GM18858 (cell line): Measurements from ENCODE around the gene BCL2L12.

ENCODE experiments used
- ATAC-seq: cut with Tn5 transposase; IDR thresholded peaks from one replicate; pipeline ENCODE4 v1.9.1; 2021; ENCODE audit not compliant: unreplicated experiment

The BCL2L12 gene

GRCh38 chr19:49684251-49684982 is 18.7 kb downstream of the BCL2L12 start:
- ATAC-seq: no peak

- ATAC-seq: no peak
Measured at GRCh38 chr19:49684983-49685553, 19.3 kb downstream of the BCL2L12 start.

- ATAC-seq: no peak
Measured at GRCh38 chr19:49685845-49686332, 20.2 kb downstream of the BCL2L12 start.

- ATAC-seq: no peak
Measured at GRCh38 chr19:49686503-49687088, 20.9 kb downstream of the BCL2L12 start.

- no peak for ATAC-seq
Measured at GRCh38 chr19:49687150-49687549, 21.4 kb downstream of the BCL2L12 start.

GRCh38 chr19:49687566-49688316 is 22.0 kb downstream of the BCL2L12 start:
- no peak for ATAC-seq

- no peak for ATAC-seq
Measured at GRCh38 chr19:49688531-49689132, 22.9 kb downstream of the BCL2L12 start.

GRCh38 chr19:49689133-49690078 is 23.7 kb downstream of the BCL2L12 start, which contains the start of gene ADM5:
TSS of gene ADM5 (plus strand) at chr19:49689594. CDS start at chr19:49689838, 244 bp downstream.
- ATAC-seq: no peak

GRCh38 chr19:49690079-49690655 is 24.4 kb downstream of the BCL2L12 start:
- ATAC-seq: no peak

- ATAC-seq: no peak
Measured at GRCh38 chr19:49690656-49691242, 25.0 kb downstream of the BCL2L12 start, which contains the start of gene CPT1C. TSS of gene CPT1C (plus strand) at chr19:49691116. CDS start at chr19:49692253, 1,137 bp downstream.

- ATAC-seq: no peak
Measured at GRCh38 chr19:49691243-49692146, 25.8 kb downstream of the BCL2L12 start.

- ATAC-seq: no peak
Measured at GRCh38 chr19:49692147-49692506, 26.4 kb downstream of the BCL2L12 start.

- ATAC-seq: no peak
Measured at GRCh38 chr19:49696115-49696514, 30.4 kb downstream of the BCL2L12 start.

GRCh38 chr19:49696865-49697264 is 31.1 kb downstream of the BCL2L12 start:
- ATAC-seq: no peak

GRCh38 chr19:49699364-49699763 is 33.6 kb downstream of the BCL2L12 start:
- no peak for ATAC-seq

- no peak for ATAC-seq
Measured at GRCh38 chr19:49700563-49700962, 34.8 kb downstream of the BCL2L12 start.

GRCh38 chr19:49701271-49701786 is 35.6 kb downstream of the BCL2L12 start:
- no peak for ATAC-seq
